ENCODE measurements around the gene FGD2. TPM values are rescaled to one million over a fixed set of nuclear protein-coding genes. Genes with fewer than 3 reads are reported as not detected.

The FGD2 gene
- total and polyA plus RNA-seq, 2 of the 8 experiments (the other 6 are each of a cell fraction or from before 2014, with no cell fraction given) = 0.12 to 0.32 TPM

DNA sequence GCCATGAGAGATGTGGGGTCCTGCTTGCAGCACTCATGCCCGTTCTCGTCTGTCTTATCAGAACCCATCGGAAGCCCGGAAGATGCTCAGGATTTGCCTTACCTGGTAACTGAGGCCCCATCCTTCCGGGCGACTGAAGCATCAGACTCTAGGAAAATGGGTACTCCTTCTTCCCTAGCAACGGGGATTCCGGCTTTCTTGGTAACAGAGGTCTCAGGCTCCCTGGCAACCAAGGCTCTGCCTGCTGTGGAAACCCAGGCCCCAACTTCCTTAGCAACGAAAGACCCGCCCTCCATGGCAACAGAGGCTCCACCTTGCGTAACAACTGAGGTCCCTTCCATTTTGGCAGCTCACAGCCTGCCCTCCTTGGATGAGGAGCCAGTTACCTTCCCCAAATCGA, 42.6 kb upstream of the FGD2 start:
- Histone ChIP-seq H4K20me1 (replicated peaks in 1 of 2; ENCODE audit: control insufficient read depth in 1 of 2, insufficient read depth in 2 of 2, low read length in 2 of 2) (peaks cover 0 to 4% of the 10 kb centered on the region in 2 experiments), H2BK12ac (ENCODE audit: low read depth, low read length) (no peak overlapping the region), H3K4me2 (ENCODE audit: insufficient read depth in 1 of 2, low read depth in 2 of 2, low read length in 2 of 2) (no peak overlapping the region), H4K8ac (ENCODE audit: extremely low read depth, insufficient read depth, low read length) (no peak overlapping the region), H3K18ac (ENCODE audit: extremely low read depth, low read length) (no peak overlapping the region), H2BK20ac (ENCODE audit: low read length) (no peak overlapping the region), H3K27me3 (replicated peaks in 1 of 4; ENCODE audit: control insufficient read depth in 3 of 4, extremely low read depth in 1 of 4, insufficient read depth in 3 of 4, low read length in 3 of 4) (no peaks in the 10 kb centered on the region), H3K27ac (ENCODE audit: low read depth, low read length) (no peak overlapping the region), H3K36me3 (ENCODE audit: control insufficient read depth in 2 of 4, insufficient read depth in 4 of 4, low read length in 3 of 4) (peaks cover 0 to 7% (median 3%) of the 10 kb centered on the region in 4 experiments; a peak in 4 of 8 replicates), H3K79me1 (ENCODE audit: low read depth, low read length) (no peaks in the 10 kb centered on the region), H3K56ac (replicated peaks; ENCODE audit: insufficient read length, low read depth, low read length) (no peak overlapping the region), H3K9me3 (ENCODE audit: insufficient read depth in 2 of 2, low read depth in 1 of 2, low read length in 1 of 2) (no peaks in the 10 kb centered on the region), H3K23me2 (ENCODE audit: low read depth, low read length) (no peaks in the 10 kb centered on the region), H2AK5ac (ENCODE audit: low read depth, low read length) (no peak overlapping the region), H2BK15ac (ENCODE audit: low read length) (no peak overlapping the region), H4K5ac (ENCODE audit: insufficient read length, low read depth, low read length) (no peak overlapping the region), H3K79me2 (ENCODE audit: control insufficient read depth in 1 of 2, insufficient read depth in 2 of 2, low read length in 2 of 2) (no peaks in the 10 kb centered on the region), H3K4ac (replicated peaks; ENCODE audit: insufficient read length, low read depth, low read length) (no peak overlapping the region), H2AFZ (ENCODE audit: low read length) (no peak overlapping the region), H2BK5ac (ENCODE audit: low read depth, low read length) (no peak overlapping the region), H3K9ac (replicated peaks in 1 of 4; ENCODE audit: extremely low read depth in 1 of 4, low read depth in 3 of 4, low read length in 3 of 4) (no peak overlapping the region), H2BK120ac (replicated peaks; ENCODE audit: low read depth, low read length) (no peak overlapping the region), H3K23ac (ENCODE audit: insufficient read length) (no peak overlapping the region), H4K91ac (replicated peaks; ENCODE audit: insufficient read length, low read length) (no peak overlapping the region), H3K4me3 (ENCODE audit: extremely low read depth in 1 of 4, insufficient read depth in 2 of 4, low read depth in 3 of 4, low read length in 4 of 4) (no peak overlapping the region), H3K14ac (ENCODE audit: insufficient read length) (no peak overlapping the region), H3K4me1 (replicated peaks in 1 of 4; ENCODE audit: control insufficient read depth in 3 of 4, insufficient read depth in 4 of 4, low read length in 3 of 4) (peaks cover 0 to 8% (median 5%) of the 10 kb centered on the region in 4 experiments; a peak in 5 of 7 replicates)
- ChIA-PET CTCF (ENCODE audit: partially characterized antibody) (interaction anchor here (0.7 to 2.9 kb wide), 10 partner anchors 9 to 197 kb away, joined by 3 to 12 read pairs (median 4); partner anchors contain the start of gene PI16), POLR2A (ENCODE audit: partially characterized antibody) (interaction anchor here (0.8 to 2.3 kb wide), 2 partner anchors 23 to 49 kb away, joined by 4 to 8 read pairs; partner anchors contain the start of gene MTCH1)
- DNase-seq (ENCODE audit: low read depth in 1 of 2, low spot score in 2 of 2) (peak; percentile 66 to 95), FAIRE-seq (peak; percentile 84)
- TF ChIP-seq GABPA (IDR thresholded peaks at IDR 0.05; ENCODE audit: borderline replicate concordance, insufficient read depth, low read length) = peak; percentile 57; the same call in 1 of the 2 replicates
- peak; percentile 99 for TF ChIP-seq CEBPB (IDR thresholded peaks at IDR 0.05; ENCODE audit: low read depth, low read length)
- TF ChIP-seq CBX5 (IDR thresholded peaks at IDR 0.05; ENCODE audit: low read depth, low read length) = no peak
- no peak for TF ChIP-seq POLR2AphosphoS5 (IDR thresholded peaks at IDR 0.05; ENCODE audit: low read depth, low read length)
- TF ChIP-seq SIN3A (conservative IDR thresholded peaks at IDR 0.05 in 1 of 2, IDR thresholded peaks at IDR 0.05 in 1 of 2; ENCODE audit: low read depth in 1 of 2, low read length in 2 of 2) = peak in 1 of 2 experiments; percentile 87; a peak in 2 of 4 replicates
- TF ChIP-seq CTBP2 (IDR thresholded peaks at IDR 0.05; ENCODE audit: borderline replicate concordance, insufficient read depth, insufficient read length, low read length) = no peak
- 0 out of 2 replicates have a peak, but pooled peaks have one; percentile 61 for TF ChIP-seq YY1 (IDR thresholded peaks at IDR 0.05; ENCODE audit: low read depth, low read length)
- 0 out of 2 replicates have a peak, but pooled peaks have one; percentile 3 for TF ChIP-seq TEAD4 (IDR thresholded peaks at IDR 0.05; ENCODE audit: low read depth, low read length)
- 47% methylated on average over 12 of the region's 12 CpGs; no CpG with 5 or more reads in 1 of the 2 experiments for WGBS, 2 experiments (ENCODE audit: extremely low coverage in 1 of 2, insufficient coverage in 1 of 2, insufficient read length in 1 of 2, insufficient replicate concordance in 2 of 2, low coverage in 1 of 2, low lambda C conversion rate in 2 of 2, missing lambda C conversion rate in 1 of 2)

Measured in H1 (cell line).